HL-60 (cell line): ENCODE measurements around the gene CCR2.

Experiments used
- DNase-seq, 2 experiments: peaks; one replicate each; pipeline ENCODE4 v3.0.0-alpha.2; 2010 to 2020; ENCODE audit warnings: low read depth in 1 of 2, low spot score in 1 of 2
- H3K27ac ChIP-seq: fragments of 250-450 bp; sonication (Bioruptor Pico); replicated peaks from 2 replicates; pipeline ENCODE4 v1.5.1; 2020; ENCODE audit warnings: mild to moderate bottlenecking, moderate library complexity
- H3K27me3 ChIP-seq: fragments of 250-450 bp; sonication (Bioruptor Pico); 2 replicates; pipeline ENCODE4 v1.5.1; 2021; ENCODE audit warnings: mild to moderate bottlenecking, moderate library complexity; ENCODE audit not compliant: insufficient read depth, poor library complexity, severe bottlenecking
- H3K4me3 ChIP-seq: replicated peaks from 2 replicates; pipeline ENCODE4 v1.5.1; 2011; ENCODE audit warnings: mild to moderate bottlenecking, control low read depth, low read length; ENCODE audit not compliant: insufficient read depth
- CTCF ChIP-seq: IDR thresholded peaks from one replicate; pipeline ENCODE4 v1.5.1; 2011; ENCODE audit warnings: low read length, control low read depth, inconsistent platforms; ENCODE audit not compliant: insufficient read depth
- GABPA ChIP-seq: IDR thresholded peaks from 2 replicates; pipeline ENCODE4 v1.6.1; 2012; ENCODE audit warnings: low read depth
- POLR2AphosphoS5 ChIP-seq: IDR thresholded peaks from 2 replicates; pipeline ENCODE4 v1.6.1; 2012; ENCODE audit warnings: low read depth
- SPI1 ChIP-seq: IDR thresholded peaks from 2 replicates; pipeline ENCODE4 v1.6.1; 2012; ENCODE audit warnings: low read depth, mild to moderate bottlenecking, borderline replicate concordance
- TF ChIP-seq, protein P1 (sequence below): IDR thresholded peaks from 2 replicates; pipeline ENCODE4 v1.6.1; 2012; ENCODE audit warnings: low read depth; ENCODE audit not compliant: insufficient replicate concordance

Gene CCR2

DNA sequence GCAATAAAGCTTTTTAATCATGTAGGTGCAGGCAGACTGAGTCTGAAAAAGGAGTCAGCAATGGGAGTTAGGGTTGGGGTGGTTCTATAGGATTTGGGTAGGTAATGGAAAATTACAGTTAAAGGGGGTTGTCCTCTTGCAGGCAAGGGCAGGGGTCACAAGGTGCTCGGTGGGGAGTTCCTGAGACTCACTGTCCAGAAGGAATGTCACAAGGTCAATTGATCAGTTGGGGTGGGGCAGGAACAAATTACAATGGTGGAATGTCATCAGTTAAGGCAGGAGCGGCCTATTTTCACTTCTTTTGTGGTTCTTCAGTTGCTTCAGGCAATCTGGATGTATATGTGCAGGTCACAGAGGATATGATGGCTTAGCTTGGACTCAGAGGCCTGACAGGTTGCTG lies 39.1 kb downstream of the CCR2 start:
- Histone ChIP-seq H3K4me3 (no peak overlapping the region), H3K27me3 (no peaks in the 10 kb centered on the region), H3K27ac (peak overlapping the region; percentile 81)
- TF ChIP-seq POLR2AphosphoS5 (no peak), CTCF (no peak)
- no peak for DNase-seq

DNA sequence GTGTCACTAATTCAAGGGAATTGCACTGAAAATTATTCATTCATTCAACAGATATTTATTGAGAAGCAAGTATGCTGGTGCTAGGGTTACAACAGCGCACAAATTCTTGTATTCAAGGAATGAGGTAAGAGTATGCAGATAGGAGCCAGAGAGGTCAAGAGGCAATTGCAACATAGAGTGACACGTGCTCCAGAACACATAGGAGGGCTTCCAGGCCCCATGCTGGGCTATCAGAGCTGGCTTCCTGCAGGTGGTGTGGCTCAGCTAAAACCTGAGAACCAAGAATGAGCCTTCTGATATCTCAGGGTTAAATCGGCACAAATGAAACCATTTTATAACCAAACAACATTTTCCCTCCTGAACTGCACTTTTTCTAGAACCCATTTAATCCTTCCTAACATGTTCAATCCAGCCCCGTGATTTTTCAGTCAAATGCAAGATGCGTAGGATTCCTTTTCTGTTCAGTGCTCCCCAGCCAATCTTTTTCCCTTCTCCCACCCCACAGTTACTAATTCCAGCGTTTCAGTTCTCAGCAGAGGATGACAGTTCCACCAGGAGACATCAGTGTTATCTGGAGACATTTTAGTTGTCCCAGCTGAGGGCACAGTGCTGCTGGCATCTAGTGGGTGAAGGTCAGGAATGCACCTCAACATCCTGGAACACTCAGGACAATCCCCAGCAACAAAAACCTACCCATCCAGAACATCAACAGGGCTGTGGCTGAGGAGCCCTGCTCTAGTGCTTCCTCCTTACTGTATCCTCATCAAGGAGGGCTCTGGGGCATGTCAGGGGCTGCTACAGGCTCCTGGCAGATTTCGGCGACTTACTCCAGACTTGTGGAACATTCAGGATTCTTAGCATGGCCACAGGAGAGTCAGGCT lies 39.9 kb downstream of the CCR2 start:
- H3K4me3 ChIP-seq: no peak overlapping the region
- DNase-seq: peak; percentile 79 to 94
- H3K27ac ChIP-seq: peak overlapping the region; percentile 81
- H3K27me3 ChIP-seq: no peaks in the 10 kb centered on the region
- TF ChIP-seq SPI1 (no peak), POLR2AphosphoS5 (peak; percentile 39; the same call in 1 of the 2 replicates)

- peak overlapping the region; percentile 81 for H3K27ac ChIP-seq
- peak; percentile 73 to 90 for DNase-seq
- no peak overlapping the region for H3K4me3 ChIP-seq
- H3K27me3 ChIP-seq: no peaks in the 10 kb centered on the region
- TF ChIP-seq POLR2AphosphoS5: peak; percentile 41; the same call in 1 of the 2 replicates
- TF ChIP-seq CTCF: no peak
- peak; percentile 88 for TF ChIP-seq SPI1
Observed at GRCh38 chr3:46395210-46395661, 41.3 kb downstream of the CCR2 start.

GRCh38 chr3:46395766-46396530 lies 42.0 kb downstream of the CCR2 start:
- no peak overlapping the region for H3K4me3 ChIP-seq
- TF ChIP-seq POLR2AphosphoS5: peak; percentile 53; the same call in 1 of the 2 replicates
- no peak for TF ChIP-seq CTCF
- peak in 1 of 2 experiments; percentile 81 for DNase-seq

DNA sequence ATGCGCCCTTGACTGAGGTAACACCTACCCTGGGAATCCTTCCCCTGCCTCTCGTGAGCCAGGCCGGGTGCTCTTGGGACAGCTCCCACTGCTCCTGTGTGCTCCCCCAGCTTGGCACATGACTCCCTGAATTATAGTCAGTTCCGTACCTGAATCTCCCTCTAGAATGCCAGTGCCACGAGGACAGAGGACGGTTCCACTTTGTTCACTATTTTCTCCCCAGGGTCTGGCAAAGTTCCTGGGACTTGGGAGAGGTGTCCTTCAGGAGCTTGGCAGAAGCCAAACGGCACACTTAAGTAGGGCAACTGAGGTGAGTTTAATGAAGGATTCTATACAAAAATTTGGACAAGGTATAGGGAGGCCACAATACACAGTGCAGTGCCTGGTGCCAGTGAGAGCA lies 43.2 kb downstream of the CCR2 start:
- Histone ChIP-seq H3K27ac (peak overlapping the region; percentile 81), H3K27me3 (no peaks in the 10 kb centered on the region), H3K4me3 (no peak overlapping the region)
- TF ChIP-seq GABPA: no peak
- TF ChIP-seq, protein P1, sequence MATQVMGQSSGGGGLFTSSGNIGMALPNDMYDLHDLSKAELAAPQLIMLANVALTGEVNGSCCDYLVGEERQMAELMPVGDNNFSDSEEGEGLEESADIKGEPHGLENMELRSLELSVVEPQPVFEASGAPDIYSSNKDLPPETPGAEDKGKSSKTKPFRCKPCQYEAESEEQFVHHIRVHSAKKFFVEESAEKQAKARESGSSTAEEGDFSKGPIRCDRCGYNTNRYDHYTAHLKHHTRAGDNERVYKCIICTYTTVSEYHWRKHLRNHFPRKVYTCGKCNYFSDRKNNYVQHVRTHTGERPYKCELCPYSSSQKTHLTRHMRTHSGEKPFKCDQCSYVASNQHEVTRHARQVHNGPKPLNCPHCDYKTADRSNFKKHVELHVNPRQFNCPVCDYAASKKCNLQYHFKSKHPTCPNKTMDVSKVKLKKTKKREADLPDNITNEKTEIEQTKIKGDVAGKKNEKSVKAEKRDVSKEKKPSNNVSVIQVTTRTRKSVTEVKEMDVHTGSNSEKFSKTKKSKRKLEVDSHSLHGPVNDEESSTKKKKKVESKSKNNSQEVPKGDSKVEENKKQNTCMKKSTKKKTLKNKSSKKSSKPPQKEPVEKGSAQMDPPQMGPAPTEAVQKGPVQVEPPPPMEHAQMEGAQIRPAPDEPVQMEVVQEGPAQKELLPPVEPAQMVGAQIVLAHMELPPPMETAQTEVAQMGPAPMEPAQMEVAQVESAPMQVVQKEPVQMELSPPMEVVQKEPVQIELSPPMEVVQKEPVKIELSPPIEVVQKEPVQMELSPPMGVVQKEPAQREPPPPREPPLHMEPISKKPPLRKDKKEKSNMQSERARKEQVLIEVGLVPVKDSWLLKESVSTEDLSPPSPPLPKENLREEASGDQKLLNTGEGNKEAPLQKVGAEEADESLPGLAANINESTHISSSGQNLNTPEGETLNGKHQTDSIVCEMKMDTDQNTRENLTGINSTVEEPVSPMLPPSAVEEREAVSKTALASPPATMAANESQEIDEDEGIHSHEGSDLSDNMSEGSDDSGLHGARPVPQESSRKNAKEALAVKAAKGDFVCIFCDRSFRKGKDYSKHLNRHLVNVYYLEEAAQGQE: no peak
- no peak for TF ChIP-seq SPI1
- TF ChIP-seq CTCF: no peak
- DNase-seq: no peak

More at GRCh38 chr3:46395766-46396530, 42.0 kb downstream of the CCR2 start:
- no peaks in the 10 kb centered on the region for H3K27me3 ChIP-seq
- peak overlapping the region; percentile 81 for H3K27ac ChIP-seq
